Mesodermal cell (in vitro differentiated cells): ENCODE measurements around the gene EYS.

Experiments used
- H3K27ac ChIP-seq: 2 replicates; pipeline ENCODE4 v1.7.0; 2013; ENCODE audit warnings: mild to moderate bottlenecking, low read depth, low read length, moderate library complexity; ENCODE audit not compliant: severe bottlenecking
- H3K36me3 ChIP-seq: 2 replicates; pipeline ENCODE4 v1.7.1; 2013; ENCODE audit warnings: mild to moderate bottlenecking, low read length, moderate library complexity; ENCODE audit not compliant: control insufficient read depth, insufficient read depth
- H3K4me1 ChIP-seq: one replicate; pipeline ENCODE4 v1.7.1; 2013; ENCODE audit warnings: mild to moderate bottlenecking, low read length; ENCODE audit not compliant: insufficient read depth, control insufficient read depth, poor library complexity, severe bottlenecking
- H3K4me3 ChIP-seq: 2 replicates; pipeline ENCODE4 v1.7.0; 2013; ENCODE audit warnings: low read length, control low read depth, mild to moderate bottlenecking; ENCODE audit not compliant: insufficient read depth, poor library complexity, severe bottlenecking; ENCODE audit errors: extremely low read depth
- H3K9me3 ChIP-seq: 2 replicates; pipeline ENCODE4 v1.7.1; 2013; ENCODE audit warnings: mild to moderate bottlenecking, low read length, moderate library complexity; ENCODE audit not compliant: control insufficient read depth
- WGBS, 2 experiments: methylation state at CpG; one replicate each; pipeline ENCODE4 v1.1.5; 2013; ENCODE audit warnings: missing lambda C conversion rate in 2 of 2; ENCODE audit not compliant: insufficient coverage in 2 of 2; 5-methylcytosine and 5-hydroxymethylcytosine counted together

EYS gene

DNA sequence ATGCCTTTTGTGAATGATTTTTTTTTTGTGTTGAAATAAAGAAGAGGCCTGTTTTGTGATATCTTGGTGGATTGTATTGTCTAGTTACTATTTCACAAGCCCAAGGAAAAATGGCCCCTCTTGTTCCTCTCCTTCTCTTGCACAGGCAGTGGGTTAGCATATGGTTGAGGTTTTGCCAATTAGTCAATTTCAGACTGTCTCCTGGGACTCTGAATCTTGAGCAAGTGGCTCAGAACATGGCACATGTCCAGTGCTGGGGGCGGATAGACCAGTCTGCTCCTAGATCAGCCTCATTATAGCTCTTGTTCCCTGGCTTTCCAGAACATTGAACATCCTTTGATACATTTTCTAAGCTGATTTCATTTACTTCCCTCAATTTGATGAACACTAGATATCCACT lies 1482.2 kb downstream of the EYS start:
- Histone ChIP-seq H3K4me1 (no peaks in the 10 kb centered on the region), H3K9me3 (no peaks in the 10 kb centered on the region), H3K4me3 (no peak overlapping the region), H3K36me3 (no peaks in the 10 kb centered on the region), H3K27ac (no peak overlapping the region)
- WGBS, 2 experiments = 89 to 100% methylated on average over 1 of the region's 1 CpG

DNA sequence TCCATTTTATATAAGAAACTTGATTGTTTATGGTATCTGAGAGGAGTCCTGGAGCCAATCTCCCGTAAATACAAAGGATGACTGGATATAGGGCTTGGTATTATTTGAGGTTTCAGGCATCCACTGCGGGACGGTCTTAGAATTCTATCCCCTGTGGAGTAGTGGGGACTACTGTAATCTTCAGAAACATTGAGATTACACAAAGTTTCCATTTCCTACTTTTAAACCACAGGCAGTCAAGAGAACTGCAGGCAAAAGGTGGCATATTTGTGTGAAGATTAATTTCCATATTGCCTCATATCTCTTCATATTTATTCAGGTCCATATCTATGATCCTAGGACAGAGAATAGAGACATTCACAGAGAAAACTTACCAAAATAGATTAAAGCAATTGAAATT lies 1485.2 kb downstream of the EYS start:
- WGBS, 2 experiments = no CpG with 5 or more reads among the region's 3 CpGs
- Histone ChIP-seq H3K36me3 (no peaks in the 10 kb centered on the region), H3K27ac (no peak overlapping the region), H3K4me3 (no peak overlapping the region), H3K9me3 (no peaks in the 10 kb centered on the region), H3K4me1 (peaks cover 6% of the 10 kb centered on the region)

DNA sequence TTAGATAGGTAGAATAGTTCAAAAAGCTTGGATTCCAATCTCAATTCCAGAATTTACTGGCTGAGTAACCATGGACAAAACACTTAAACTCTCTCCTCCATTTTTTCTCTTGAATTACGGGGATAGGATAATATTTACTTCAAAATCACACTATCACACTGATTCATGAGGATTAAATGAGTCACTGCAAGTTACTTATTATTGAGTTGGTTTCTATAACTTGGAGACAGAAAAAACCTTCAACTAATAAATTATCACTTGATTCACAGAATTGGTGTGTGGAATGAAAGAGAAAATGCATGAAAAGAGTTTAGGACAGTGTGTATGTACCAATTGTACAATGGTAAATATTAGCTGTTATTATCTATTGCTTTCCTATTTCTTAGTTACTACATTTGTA lies 1486.2 kb downstream of the EYS start:
- H3K4me3 ChIP-seq = no peak overlapping the region
- no peak overlapping the region for H3K27ac ChIP-seq
- no CpG with 5 or more reads among the region's 1 CpG for WGBS, 2 experiments
- H3K9me3 ChIP-seq = no peaks in the 10 kb centered on the region
- H3K36me3 ChIP-seq = no peaks in the 10 kb centered on the region
- H3K4me1 ChIP-seq = peaks cover 6% of the 10 kb centered on the region

DNA sequence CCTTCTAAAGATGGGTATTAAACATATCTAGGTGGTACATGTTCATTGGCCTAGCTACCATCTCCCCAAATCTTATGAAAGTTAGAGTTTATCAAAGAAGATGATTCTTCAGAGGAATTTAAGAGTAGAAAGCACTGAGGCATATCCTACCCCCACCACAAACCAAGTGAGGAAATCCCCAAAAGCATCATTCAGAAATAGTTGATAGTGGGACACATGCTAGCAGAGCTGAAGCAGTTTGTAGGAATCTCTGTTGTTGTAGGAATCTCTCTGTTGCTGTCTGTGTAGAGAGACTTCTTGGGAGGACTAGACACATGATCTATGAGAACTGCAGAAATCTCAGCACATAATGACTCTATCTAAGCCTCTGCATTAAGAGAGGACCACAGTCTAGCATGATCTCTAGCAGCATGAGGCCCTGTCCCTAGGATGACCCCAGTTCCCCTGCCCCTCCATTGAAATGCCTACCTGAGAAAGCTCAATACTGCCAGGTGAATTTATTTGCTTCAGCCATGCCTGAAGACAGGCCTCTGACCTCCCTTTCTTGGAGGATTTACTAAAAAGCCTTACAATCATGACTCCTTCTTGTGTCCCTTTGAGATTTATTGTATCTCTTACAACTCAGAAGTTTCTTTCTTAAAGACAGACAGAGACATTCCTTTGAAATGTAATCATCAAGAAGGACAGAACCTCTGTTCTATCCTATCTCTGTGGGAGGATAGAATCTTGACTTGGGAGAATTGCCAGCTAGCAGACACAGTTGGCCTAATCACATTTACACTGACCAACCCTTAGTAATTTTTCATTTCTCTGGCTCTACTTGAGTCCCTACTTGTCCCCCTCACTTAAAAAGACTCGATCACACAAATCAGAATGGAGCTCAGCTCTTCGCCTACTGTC lies 1489.1 kb downstream of the EYS start:
- no peaks in the 10 kb centered on the region for H3K9me3 ChIP-seq
- peaks cover 6% of the 10 kb centered on the region for H3K4me1 ChIP-seq
- peak overlapping the region; percentile 73 for H3K27ac ChIP-seq
- WGBS, 2 experiments = 100% methylated on average over 2 of the region's 2 CpGs; no CpG with 5 or more reads in 1 of the 2 experiments
- no peak overlapping the region for H3K4me3 ChIP-seq
- H3K36me3 ChIP-seq = no peaks in the 10 kb centered on the region

DNA sequence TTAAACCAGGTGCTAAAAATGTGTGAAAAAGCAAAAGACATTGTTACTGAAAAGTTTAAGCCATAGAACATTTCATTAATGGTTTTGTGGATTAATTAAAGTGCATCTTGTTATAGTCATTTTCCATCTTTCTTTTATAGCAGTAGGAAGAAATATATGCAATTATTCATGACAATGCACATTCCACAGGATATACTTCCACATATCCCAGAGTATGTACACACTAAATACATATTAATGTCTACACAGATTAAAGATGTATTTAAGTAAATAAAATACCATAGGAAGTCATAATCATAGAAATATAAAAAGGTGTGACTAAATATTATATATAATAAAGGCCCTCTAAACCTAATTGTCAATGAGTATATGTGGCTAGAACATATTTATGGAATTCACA lies 1492.7 kb downstream of the EYS start:
- Histone ChIP-seq H3K36me3 (no peaks in the 10 kb centered on the region), H3K4me1 (peaks cover 6% of the 10 kb centered on the region), H3K4me3 (no peak overlapping the region), H3K9me3 (no peaks in the 10 kb centered on the region), H3K27ac (no peak overlapping the region)

DNA sequence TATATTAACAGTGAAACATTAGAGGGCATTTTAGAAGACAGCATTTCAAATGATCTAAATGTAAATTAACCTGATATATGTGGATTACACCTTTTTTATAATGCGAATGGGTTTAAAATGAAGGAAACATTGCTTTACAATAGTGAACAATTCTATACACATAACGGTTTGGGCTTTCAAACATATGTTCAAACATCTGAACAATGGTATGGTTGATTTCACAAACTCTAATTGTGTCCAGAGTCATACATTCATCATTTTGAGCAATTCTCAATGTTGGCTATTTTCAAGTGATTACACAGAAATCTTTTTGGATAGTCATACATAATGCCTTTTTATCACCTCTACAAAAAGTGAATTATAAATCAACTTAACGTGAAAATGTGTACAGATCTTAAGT lies 1493.3 kb downstream of the EYS start:
- no CpG with 5 or more reads among the region's 3 CpGs for WGBS, 2 experiments
- no peak overlapping the region for H3K27ac ChIP-seq
- no peaks in the 10 kb centered on the region for H3K9me3 ChIP-seq
- H3K36me3 ChIP-seq = no peaks in the 10 kb centered on the region
- H3K4me3 ChIP-seq = no peak overlapping the region
- H3K4me1 ChIP-seq = peaks cover 5% of the 10 kb centered on the region

DNA sequence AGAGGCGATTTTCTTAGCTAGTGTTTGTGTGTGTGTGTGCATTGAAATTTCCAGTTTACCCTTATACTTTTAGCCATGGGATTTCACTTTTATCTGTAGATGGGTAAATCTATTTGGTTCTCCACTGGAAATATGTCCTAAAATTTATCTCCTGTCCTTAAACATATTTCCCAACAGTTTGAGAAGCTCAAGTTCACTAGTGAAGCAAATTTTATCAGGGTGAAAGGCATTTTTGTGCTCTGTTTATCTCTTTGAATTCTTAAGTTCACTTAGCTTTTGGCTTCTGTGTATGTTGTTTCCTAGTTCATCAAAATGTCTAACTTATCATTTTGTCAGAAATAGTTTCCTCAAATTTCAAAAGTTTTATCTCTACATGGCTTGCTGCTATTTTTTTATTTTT lies 1509.8 kb downstream of the EYS start:
- Histone ChIP-seq H3K4me3 (no peak overlapping the region), H3K4me1 (no peaks in the 10 kb centered on the region), H3K36me3 (no peaks in the 10 kb centered on the region), H3K27ac (no peak overlapping the region), H3K9me3 (no peaks in the 10 kb centered on the region)
- no CpG with 5 or more reads among the region's 1 CpG for WGBS, 2 experiments

DNA sequence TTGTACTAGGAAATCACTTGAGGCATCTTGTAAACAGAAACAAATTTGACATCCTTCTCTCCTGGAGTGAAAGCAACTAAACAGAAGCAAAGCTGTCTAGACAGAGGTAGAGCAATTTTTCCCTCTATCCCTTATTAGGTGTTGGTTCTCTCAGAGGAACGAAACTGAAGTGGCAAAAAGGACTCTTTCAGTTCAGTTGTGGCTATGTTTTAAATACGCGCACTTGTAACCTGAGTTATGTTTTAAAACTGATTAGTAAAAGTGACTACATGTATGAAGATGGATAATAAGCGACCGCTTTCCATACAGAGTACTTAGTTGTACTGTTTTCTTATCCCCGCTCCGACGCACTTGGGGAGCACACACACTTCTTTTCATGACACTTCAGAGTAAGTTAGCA lies 1520.4 kb downstream of the EYS start:
- Histone ChIP-seq H3K9me3 (no peaks in the 10 kb centered on the region), H3K36me3 (no peaks in the 10 kb centered on the region), H3K4me1 (no peaks in the 10 kb centered on the region), H3K27ac (no peak overlapping the region), H3K4me3 (no peak overlapping the region)
- 100% methylated on average over 5 of the region's 8 CpGs; no CpG with 5 or more reads in 1 of the 2 experiments for WGBS, 2 experiments

DNA sequence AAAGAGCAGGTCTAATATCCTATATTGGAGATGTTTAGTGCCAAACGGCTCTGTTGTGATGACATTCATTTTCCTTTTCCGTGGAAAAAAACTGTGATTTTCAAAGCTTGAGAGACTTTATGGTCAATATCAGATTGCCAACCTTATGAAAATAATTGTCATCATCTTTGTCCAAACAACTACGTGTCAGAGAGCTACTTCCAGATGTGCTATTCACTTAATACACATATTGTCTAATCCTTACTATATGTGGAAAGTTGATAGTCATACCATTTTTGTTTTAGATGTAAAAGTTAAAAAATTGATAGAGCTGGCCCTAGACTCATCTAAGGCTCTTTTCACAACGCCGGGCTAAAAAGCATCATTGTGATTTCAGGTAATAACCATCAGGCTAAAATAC lies 1521.4 kb downstream of the EYS start:
- no peaks in the 10 kb centered on the region for H3K4me1 ChIP-seq
- H3K27ac ChIP-seq = no peak overlapping the region
- H3K36me3 ChIP-seq = no peaks in the 10 kb centered on the region
- no peak overlapping the region for H3K4me3 ChIP-seq
- H3K9me3 ChIP-seq = no peaks in the 10 kb centered on the region
- 88% methylated on average over 2 of the region's 5 CpGs; no CpG with 5 or more reads in 1 of the 2 experiments for WGBS, 2 experiments

DNA sequence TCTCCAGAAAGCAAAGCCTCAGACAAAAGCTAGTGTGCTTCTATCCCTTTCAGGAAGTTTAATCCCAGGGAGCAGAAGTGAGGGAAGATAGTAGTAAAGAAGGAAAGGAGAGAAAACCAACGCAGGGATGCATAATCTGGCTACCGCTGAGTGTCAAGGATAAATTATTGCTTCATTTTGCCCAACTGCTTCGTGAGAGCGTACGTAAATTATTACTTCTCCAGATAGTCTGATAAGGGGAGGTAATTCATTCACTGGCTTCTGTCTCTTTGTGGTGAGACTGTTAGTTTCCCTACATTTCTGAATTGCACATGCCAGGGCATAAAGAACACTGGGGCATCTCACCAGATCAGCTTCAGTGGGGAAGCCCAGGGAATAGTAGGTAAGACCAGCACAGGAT lies 1531.7 kb downstream of the EYS start:
- Histone ChIP-seq H3K4me1 (no peaks in the 10 kb centered on the region), H3K27ac (no peak overlapping the region), H3K36me3 (no peaks in the 10 kb centered on the region), H3K4me3 (no peak overlapping the region), H3K9me3 (no peaks in the 10 kb centered on the region)
- 83 to 93% methylated on average over 2 to 5 of the region's 5 CpGs for WGBS, 2 experiments

DNA sequence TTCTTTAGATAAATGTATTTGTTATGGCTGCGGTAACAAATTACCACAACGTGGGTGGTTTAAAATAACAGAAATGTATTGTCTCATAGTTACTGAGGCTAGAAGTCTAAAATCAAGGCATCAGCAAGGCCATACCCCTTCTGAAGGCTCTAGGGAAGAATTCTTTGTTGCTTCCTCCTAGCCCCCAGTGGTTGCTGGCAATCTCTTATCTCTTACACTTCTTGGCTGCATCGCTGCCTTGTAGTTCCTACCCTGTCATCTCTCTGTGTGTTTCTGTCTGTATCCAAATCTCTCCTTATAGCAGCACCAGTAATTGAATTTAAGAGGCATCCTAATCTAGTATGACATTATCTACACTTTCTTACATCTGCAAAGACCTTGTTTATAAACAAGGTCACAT lies 1536.7 kb downstream of the EYS start:
- Histone ChIP-seq H3K4me1 (no peaks in the 10 kb centered on the region), H3K4me3 (no peak overlapping the region), H3K27ac (no peak overlapping the region), H3K9me3 (no peaks in the 10 kb centered on the region), H3K36me3 (no peaks in the 10 kb centered on the region)
- 80 to 83% methylated on average over 1 to 2 of the region's 3 CpGs for WGBS, 2 experiments
